Measurements from ENCODE around the gene DIPK1B.

Gene DIPK1B

DNA sequence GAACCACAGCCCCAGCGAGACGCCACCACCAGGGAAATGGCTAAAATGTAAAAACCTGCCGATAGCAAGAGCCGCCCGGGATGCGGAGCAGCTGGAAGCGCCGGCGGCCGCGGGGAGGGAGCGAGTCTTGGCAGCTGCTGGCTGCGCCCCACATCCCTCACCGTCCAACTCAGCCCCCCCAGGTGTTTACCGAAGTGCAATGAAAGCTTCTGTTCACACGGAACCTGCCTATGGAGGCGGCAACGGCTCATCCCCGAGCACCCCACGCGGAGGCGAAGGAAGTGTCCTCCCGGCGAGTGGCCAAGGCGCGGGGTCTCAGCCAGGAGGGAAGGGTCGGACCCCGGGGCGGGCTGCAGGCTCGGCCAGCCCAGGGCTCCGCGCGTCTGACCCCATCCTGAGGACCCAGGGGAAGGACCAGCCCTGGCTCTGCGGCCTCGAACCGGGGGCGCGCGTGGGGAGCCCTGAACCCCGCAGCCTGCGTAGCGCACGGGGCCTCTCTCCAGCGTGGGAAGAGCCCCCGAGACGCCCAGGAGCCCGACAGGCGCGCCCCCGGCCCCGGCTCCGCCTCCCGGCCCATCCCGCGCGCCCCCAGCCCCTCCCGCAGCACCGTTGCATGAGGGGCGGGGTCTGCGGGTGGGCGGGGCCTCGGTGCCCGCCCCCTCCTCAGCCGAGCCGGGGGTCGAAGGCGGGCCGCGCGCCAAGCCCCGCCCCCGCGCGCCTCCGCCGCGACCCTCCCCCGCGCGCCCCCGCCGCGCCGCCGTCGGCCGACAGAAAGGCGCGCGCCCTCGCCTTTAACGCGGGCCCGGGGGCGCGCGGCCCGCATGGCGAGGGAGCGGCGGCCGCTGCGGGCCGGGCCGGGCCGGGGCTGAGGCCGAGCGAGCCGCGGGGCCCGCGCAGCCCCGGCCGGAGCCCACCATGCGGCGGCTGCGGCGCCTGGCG, at the start of gene DIPK1B:
DIPK1B (plus strand) TSS at position 822 of the 939 bp plus-strand sequence; CDS start at position 916, 94 bp downstream.
- no peak for DNase-seq

DNA sequence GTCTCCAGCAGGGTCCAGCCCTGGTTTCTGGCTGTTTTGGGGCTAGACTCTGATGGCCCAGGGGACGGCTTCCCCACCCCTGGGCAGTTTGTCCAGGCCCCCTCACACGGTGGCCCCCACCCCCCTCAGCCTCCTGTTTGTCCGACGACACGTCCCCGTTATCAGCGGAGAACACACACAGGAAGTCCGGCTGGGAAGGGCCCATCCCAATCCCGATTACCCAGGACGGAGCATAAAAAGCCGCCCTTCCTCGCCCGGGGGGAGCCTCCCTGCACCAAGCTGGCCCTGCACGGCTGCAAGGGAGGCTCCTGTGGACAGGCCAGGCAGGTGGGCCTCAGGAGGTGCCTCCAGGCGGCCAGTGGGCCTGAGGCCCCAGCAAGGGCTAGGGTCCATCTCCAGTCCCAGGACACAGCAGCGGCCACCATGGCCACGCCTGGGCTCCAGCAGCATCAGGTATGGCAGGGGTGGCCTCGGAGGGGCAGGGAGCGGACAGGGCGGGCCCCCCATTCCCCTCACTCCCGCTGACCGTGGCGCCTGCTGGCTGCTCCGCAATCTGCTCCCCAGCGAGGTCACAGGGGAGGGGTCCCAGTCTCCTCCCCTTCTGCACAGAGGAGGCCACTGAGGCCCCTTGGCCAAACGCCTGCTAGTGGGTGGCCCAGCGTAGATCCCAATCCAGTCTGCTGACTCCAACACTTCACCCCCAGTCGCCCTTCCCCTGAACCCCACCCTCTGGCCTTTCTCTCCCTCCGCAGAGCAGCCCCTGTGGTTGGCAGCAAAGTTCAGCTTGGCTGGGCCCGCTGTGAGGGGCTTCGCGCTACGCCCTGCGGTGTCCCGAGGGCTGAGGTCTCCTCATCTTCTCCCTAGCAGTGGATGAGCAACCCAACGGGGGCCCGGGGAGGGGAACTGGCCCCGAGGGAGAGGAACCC, 49.5 kb upstream of the DIPK1B start, which contains the start of gene EGFL7:
EGFL7 (plus strand) TSS at position 261 of the 926 bp plus-strand sequence. CDS start 5,367 bp downstream, outside the sequence.
- DNase-seq = no peak

DNA sequence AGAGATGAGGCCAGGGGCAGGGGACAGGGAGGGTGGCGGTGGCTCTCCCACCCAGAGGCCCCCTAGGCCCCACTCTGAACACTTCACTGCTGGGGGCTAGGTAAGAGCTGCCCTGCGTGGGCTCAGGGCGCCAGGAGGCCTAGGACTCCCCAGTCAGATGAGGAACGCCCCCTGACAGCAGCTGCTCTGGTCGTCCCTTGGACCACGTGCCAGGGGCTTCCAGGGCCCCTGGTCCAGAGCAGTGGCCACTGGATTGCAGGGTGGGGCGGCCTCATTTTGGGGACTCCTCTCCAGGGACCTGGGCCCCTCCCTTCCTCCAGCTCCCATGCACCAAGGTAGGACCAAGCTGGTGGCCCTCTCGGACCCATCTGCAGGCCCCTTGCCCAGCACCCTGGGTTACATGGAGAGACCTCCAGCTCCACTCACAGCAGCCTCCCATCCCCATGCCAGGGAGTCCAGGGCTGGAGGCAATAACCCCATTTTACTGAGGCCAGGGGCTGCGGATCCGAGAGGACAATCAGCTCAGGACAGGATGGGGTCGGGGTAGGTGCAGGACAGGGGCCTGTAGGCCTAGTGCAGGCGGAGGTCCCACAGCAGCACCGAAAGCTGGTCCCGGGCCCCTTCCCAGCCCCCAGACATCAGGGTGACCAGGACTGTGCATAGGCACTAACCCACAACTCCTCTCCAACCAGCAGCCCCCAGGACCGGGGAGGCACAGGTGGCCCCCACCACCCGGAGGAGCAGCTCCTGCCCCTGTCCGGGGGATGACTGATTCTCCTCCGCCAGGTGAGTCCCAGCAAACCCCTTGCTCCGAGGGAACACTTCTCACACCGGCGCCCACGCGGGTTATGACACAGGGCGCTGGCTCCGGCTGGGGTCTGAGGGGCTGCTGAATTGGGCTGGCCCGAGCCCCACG, 48.1 kb upstream of the DIPK1B start:
- DNase-seq = no peak

DNA sequence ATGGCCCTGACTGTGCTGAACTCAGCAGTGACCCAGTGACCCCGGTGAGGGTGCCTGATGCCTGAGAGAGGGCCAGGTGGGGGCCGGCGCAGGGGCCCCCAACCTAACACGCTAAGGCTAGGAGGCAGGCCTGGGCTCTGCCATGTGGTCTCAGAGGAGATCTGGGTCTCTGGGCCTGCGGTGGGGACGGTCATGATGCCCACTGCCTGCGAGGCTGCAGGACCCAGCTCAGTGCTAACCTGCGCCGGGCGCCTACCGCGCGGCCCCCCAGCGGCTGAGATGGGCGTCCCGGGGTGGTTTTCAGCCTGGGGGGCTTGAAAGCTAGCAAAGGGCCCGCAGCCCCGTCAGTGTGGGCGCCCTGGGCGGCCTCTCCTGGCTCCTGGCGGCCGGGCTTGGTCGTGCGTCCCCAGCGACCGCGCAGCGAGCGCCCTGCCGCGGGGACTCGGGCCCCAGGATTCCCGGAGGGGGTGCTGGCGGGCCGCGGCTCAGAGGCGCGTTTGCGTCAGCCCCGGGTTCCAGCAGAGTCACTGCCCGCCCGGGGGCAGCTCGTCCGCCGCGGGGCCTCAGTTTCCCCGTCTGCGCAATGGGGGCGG, 47.2 kb upstream of the DIPK1B start:
- no peak for DNase-seq

DNA sequence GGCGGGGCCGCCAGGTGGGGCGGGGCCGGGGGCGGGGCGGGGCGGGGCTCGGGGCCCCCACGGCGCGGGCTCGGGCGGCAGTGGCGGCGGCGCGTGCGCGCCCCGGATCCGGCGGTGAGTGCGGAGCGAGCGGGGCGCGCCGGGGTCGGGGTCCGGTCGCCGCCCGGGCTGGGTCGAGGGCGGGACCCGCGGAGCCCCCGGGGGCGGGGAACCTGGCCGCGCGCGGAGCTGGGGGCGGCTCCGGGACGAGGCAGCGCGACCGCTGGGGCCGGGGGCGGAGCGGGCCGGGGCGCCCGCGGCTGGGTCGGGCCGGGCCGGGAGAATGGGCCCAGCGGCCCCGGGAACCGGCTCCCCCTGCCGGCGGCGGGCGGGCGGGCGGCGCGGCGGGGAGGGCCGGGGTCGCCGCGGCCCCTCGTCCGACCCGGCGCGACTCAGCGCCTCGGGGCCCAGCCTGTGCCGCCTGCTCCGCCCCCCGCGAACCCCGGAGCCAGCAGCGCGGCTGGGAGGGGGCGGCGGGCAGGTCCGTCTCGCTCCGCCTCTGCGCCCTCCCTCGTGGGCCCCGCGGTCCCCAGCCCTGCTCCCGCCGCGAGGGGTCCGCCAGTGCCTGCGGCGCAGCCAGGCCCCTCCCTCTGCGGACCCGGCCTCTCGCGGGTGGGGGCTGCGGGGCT, 46.5 kb upstream of the DIPK1B start:
- no peak for DNase-seq

DNA sequence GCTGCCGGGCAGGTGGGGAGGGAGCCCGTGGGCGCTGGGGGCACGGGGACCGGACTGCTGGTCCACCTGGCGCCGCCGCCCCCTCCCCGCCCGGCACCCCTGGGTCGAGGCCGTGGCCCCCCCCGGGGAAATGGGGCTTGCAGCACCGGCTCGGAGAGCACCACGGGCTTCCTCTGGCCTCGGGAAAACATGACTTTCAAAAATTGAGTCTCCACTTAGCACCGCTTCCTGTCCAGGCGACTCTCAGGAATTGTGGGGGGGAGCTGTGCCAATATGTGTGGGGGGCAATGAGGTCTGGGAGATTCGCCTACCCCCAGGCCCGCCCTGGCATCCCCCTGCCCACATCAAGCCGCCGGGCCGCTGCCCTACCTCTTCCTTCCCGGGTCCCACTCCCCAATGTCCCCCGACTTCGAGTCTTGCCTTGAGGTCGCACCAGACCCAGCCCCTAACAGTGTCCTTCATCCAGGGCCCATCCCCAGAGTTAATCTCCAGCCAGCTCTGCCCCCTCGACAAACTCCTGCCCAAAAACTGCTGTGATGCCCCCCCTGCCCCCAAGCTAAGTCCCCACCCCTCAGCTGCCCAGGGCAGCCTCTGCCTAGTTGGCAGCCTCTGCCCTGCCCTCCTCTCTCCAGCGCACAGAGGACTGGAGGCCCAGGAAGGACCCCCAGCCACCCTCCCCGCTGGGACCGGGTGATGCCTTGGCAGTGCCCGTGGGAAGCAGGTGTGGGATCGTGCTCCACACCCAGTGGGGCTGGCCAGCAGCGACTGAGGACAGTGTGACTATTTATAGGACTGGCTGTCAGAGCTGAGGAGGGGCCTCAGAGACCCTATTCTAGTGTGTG, 45.8 kb upstream of the DIPK1B start:
- no peak for DNase-seq

DNA sequence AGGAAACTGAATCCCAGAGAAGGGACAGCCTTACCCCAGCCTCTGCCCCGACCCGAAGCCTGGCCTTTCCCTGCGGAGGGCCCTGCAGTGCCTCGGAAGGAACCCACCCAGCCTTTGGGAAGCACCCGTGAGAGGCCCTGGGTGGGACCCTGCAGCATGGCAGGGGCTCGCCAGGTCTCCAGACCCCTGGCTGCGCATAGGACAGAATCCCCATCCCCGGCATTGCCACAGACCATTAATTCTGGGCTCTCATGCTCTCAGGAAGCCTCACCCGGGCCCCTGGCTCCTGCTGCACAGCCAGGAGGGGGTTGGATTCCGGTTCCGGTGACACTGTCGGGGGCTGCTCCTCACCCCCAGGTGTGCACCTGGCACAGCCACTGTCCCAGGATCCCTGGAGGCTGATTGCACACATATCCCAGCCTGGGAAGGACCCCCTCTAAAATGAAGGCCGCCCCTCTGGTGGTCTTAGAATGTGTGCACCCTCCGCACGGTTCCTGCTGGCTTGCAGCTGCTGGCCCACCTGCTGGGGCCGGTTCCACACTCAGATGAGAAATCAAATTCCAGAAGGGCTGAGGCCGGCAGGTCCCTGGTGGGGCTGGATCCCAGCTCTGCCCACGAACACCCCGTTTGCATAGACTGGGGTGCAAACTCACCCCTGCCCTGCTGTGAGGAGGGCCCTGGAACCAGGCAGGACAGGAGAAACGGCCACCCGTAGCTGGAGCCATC, 45.0 kb upstream of the DIPK1B start:
- no peak for DNase-seq

DNA sequence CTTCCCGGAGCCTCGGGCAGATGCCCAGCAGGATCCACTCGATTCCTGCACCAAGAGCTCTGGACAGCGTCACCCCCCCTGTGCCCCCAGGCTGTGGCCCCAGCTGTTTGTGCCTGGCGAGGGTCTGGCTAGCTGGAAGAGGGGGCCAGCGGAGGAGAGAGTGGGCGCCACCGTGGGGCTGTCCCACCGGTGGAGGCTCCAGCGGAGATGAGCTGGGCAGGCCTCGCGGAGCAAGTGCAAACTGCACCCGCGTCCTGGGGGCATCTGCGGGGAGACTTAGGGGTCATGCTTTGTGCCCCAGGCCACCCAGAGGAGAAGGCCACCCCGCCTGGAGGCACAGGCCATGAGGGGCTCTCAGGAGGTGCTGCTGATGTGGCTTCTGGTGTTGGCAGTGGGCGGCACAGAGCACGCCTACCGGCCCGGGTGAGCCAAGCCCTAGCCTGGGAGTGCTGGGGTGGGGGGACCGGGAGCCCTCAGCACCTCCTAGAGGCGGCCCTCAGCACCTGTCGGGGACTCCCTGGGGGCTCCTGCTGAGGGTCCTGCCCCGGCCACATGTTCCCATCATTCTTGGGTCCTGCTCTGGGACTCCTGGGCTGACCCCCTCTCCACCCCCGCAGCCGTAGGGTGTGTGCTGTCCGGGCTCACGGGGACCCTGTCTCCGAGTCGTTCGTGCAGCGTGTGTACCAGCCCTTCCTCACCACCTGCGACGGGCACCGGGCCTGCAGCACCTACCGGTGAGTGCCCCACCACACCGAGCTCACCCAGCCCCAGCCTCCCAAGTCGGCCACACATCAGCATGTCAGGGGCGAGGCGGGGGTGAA, 44.2 kb upstream of the DIPK1B start:
- DNase-seq = no peak

DNA sequence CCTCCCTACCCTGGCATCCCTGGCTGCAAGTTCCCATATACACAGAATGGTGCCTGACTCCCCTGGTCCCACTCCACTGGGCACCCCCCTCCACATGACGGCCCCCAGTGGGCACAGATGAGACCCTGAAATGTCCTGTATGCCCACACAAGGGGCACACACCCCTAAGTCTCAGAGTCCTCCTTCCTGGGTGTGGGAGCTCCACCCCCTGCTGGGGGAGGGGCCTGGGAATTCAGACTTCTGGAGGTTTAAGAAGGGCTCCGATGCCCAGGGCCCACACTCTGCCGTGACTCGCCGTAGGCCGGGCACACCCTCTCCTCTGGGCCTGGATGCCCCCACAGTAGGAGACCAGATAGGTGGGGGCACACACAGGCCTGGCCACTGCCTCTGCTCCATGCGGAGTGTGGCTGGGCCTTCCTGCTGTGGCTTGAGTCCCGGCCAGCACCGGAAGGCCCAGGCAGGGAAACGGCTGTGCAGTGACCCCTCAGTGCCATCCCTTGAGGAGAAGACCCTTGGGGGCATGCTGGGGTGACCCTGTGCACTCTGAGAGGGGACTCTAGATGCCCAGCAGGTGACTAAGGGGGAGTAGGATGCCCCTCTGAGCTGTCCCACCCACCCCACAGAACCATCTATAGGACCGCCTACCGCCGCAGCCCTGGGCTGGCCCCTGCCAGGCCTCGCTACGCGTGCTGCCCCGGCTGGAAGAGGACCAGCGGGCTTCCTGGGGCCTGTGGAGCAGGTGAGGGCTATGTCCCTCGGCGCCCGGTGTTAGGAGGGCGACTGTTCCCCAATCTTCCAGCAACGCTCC, 43.2 kb upstream of the DIPK1B start:
- no peak for DNase-seq

DNA sequence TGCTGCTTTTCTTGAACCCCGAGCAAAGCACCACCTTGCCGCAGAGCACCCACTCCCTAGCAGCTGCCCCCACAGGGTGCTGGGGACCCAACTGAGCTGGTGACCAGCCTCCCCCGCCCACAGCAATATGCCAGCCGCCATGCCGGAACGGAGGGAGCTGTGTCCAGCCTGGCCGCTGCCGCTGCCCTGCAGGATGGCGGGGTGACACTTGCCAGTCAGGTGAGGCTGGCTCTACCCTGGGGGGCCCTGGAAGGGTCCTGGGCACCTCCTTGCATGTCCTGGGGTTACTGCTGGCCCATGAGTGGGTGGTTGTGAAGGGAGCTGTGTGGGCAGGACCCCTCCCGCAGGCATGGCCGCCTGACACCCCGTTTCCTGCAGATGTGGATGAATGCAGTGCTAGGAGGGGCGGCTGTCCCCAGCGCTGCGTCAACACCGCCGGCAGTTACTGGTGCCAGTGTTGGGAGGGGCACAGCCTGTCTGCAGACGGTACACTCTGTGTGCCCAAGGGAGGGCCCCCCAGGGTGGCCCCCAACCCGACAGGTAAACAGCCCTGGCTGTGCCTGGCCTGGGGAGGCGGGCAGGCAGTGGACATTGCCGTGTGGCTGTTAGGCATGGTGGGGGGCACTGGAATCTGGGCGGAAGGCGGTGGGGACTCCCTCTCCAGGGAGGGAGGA, 42.4 kb upstream of the DIPK1B start:
- no peak for DNase-seq

DNA sequence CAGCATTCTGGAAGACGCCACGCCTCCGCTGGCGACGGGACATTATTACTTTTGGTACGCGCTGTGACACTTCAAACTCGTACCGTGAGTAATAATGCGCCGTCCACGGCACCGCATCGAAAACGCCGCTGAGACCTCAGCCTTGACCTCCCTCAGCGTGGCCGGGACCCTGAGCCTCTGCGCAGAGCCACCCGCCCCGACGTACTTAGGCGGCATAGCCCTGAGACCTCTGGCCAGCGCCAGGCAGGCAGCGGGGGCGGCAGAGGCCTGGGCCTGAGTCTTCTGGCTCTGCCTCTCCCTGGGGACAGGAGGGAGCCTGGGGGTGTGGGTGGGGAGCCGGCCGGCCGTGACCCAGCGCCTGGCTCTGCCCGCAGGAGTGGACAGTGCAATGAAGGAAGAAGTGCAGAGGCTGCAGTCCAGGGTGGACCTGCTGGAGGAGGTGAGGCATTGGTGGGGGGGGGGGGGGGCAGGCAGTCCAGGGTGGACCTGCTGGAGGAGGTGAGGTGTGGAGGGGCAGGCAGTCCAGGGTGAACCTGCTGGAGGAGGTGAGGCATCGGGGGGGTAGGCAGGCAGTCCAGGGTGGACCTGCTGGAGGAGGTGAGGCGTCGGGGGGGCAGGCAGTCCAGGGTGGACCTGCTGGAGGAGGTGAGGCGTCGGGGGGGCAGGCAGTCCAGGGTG, 41.7 kb upstream of the DIPK1B start:
- DNase-seq = no peak

DNA sequence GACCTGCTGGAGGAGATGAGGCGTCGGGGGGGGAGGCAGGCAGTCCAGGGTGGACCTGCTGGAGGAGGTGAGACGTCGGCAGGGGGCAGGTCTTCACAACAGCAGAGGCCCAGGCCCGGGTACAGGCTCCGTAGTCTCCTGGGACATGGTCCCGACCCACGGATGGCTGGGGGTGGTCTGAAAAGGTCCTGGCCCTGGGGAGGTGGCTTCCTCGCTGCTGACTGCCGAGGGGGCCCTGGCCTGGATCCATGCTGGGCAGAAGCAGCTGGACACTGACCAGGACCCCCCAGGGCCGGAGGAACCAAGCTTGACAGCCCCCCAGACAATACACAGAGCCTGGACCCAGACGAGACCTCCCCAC, 41.1 kb upstream of the DIPK1B start:
- DNase-seq = no peak

DNA sequence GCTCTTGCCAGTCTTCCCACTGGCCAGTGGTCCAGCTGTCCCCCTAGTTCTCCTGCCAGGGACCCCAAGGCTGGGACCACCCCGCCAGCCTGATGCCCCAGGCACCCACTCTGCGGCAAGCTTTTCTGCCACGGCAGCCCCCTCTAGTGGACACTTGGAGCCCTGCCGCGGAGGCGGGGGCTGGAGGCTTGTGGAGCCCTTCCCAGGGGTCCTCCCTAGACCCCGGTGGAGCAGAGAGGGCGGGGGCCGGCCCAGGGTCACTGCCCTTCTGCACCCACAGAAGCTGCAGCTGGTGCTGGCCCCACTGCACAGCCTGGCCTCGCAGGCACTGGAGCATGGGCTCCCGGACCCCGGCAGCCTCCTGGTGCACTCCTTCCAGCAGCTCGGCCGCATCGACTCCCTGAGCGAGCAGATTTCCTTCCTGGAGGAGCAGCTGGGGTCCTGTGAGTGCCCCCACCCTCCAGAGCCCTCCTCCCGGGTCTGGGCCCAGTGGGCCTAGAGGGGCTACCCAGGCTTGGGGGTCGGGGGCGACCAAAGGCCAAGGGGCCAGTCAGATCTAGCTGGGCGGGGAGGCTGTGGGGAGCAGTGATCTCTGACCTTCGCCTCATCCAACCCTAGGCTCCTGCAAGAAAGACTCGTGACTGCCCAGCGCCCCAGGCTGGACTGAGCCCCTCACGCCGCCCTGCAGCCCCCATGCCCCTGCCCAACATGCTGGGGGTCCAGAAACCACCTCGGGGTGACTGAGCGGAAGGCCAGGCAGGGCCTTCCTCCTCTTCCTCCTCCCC, 40.5 kb upstream of the DIPK1B start:
- DNase-seq = no peak

DNA sequence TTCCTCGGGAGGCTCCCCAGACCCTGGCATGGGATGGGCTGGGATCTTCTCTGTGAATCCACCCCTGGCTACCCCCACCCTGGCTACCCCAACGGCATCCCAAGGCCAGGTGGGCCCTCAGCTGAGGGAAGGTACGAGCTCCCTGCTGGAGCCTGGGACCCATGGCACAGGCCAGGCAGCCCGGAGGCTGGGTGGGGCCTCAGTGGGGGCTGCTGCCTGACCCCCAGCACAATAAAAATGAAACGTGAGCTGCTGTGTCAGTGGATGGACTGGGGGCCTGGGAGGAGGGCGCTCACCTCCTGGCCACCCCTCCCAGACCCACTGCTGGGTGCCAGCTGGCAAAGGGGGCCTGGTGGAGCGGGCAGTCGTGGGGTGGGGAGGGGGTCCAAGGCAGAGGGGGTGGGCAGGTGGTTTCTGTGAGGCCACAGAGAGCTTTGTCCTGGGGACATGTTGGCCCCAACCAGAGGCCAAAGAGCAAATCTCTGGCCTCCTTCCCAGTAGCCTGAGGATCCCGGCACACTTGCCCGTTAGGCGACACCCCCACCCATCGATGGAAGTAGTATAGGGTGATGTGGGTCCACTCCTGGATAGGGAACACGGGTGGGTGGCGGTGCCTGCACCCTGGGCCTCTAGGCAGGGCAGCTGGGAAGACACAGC, 39.8 kb upstream of the DIPK1B start:
- DNase-seq = no peak
